Fibroblast of mammary gland (primary cell): ENCODE results near the gene LVRN.

Experiments used
- DNase-seq: peaks from one replicate; pipeline ENCODE4 v3.0.0-alpha.2; 2010; ENCODE audit warnings: low read depth
- H3K4me3 ChIP-seq: 2 replicates; pipeline ENCODE4 v1.5.1; 2011; ENCODE audit warnings: low read depth, mild to moderate bottlenecking, low read length, moderate library complexity; ENCODE audit not compliant: control insufficient read depth
- CTCF ChIP-seq: conservative IDR thresholded peaks from 2 replicates; pipeline ENCODE4 v1.5.1; 2011; ENCODE audit warnings: low read depth, low read length, inconsistent platforms; ENCODE audit not compliant: control insufficient read depth, insufficient read depth

LVRN gene

GRCh38 chr5:115946655-115947054 is 15.6 kb upstream of the LVRN start:
- no peak for TF ChIP-seq CTCF
- no peak overlapping the region for H3K4me3 ChIP-seq
- peak; percentile 73 for DNase-seq

- TF ChIP-seq CTCF = no peak
- H3K4me3 ChIP-seq = no peak overlapping the region
- DNase-seq = peak; percentile 67
Measured at GRCh38 chr5:115947260-115947659, 15.0 kb upstream of the LVRN start.

GRCh38 chr5:115948091-115948534 is 14.2 kb upstream of the LVRN start:
- TF ChIP-seq CTCF = no peak
- DNase-seq = peak; percentile 87

GRCh38 chr5:115949096-115949495 is 13.2 kb upstream of the LVRN start:
- TF ChIP-seq CTCF = no peak
- DNase-seq = peak; percentile 40

More at GRCh38 chr5:115948091-115948534, 14.2 kb upstream of the LVRN start:
- H3K4me3 ChIP-seq = no peak overlapping the region

GRCh38 chr5:115952588-115952987 is 9.7 kb upstream of the LVRN start:
- no peak for DNase-seq
- H3K4me3 ChIP-seq = no peak overlapping the region
- TF ChIP-seq CTCF = no peak

More at GRCh38 chr5:115949096-115949495, 13.2 kb upstream of the LVRN start:
- H3K4me3 ChIP-seq = no peak overlapping the region

- no peak overlapping the region for H3K4me3 ChIP-seq
- no peak for TF ChIP-seq CTCF
- no peak for DNase-seq
Measured at GRCh38 chr5:115954144-115954543, 8.1 kb upstream of the LVRN start.

GRCh38 chr5:115956957-115957356 is 5.3 kb upstream of the LVRN start:
- DNase-seq = no peak
- no peak for TF ChIP-seq CTCF
- H3K4me3 ChIP-seq = no peak overlapping the region
